ENCODE results near the gene TMEM129.
"Not testable (repeated sequence)": the region's sequence is repeated elsewhere in the genome, so short reads cannot be mapped to it uniquely, and the experiment has no call there.

The TMEM129 gene

GRCh38 chr4:1691737-1692373, 29.3 kb downstream of the TMEM129 start:
- DNase-seq, result no peak

DNA sequence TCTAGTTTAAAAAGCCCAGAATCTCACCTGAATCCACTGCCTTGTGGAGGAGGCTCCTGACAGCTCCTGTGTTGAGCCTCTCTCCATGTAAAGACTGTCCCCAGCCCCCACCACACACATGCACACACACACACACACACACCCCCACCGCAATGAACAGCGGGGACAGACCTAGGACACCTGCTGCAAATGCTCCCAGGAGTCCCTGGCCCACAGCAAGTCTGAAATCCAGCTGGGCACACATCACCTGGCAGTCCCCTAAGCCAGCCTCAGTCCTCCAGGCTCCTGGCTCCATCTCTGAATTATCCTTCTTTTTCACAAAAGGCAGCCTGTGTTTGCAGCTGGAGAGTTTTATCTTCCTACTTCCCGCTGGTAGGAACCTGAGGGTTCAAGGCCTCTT, 30.4 kb downstream of the TMEM129 start:
- no peak for DNase-seq

GRCh38 chr4:1686440-1687036, 34.6 kb downstream of the TMEM129 start:
- peak; percentile 13 for DNase-seq

- no peak for DNase-seq
Observed at GRCh38 chr4:1685235-1686150, 35.6 kb downstream of the TMEM129 start.

DNA sequence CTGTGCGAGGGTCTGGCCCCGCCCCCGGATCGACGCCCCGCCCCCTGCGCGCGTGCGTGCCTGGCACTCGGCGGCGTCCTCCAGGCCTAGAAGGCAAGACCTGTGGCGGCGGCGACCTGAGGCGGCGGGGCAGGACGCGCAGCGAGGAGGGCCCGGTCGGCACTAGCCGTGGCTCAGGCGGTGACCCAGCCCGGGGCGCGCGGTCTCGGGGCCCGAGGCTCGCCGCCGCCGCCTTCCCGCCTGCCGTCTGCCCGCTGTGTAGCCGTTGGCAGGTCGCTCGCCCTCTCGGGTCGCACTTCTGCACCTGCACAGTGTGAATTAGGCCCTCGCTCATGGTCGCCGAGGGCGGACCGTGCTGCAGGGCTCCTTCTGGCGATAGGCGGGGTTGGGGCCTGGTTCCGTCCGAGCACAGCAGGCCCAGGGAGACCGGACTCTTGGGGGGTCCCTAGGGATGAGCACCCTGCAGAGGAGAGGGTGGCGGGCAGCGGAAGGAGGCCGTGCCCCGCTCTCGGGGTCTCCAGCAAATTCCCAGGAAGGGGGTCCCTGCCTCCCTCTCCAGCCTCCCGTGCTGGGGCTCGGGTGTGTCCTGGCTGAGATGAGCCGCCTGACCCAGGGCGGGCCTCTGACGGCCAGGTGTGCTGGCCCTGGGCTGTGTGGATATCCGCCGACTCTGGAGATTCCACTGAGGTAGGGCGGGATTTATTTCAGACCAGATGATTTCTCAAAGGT, 36.5 kb downstream of the TMEM129 start:
- no peak for DNase-seq

DNA sequence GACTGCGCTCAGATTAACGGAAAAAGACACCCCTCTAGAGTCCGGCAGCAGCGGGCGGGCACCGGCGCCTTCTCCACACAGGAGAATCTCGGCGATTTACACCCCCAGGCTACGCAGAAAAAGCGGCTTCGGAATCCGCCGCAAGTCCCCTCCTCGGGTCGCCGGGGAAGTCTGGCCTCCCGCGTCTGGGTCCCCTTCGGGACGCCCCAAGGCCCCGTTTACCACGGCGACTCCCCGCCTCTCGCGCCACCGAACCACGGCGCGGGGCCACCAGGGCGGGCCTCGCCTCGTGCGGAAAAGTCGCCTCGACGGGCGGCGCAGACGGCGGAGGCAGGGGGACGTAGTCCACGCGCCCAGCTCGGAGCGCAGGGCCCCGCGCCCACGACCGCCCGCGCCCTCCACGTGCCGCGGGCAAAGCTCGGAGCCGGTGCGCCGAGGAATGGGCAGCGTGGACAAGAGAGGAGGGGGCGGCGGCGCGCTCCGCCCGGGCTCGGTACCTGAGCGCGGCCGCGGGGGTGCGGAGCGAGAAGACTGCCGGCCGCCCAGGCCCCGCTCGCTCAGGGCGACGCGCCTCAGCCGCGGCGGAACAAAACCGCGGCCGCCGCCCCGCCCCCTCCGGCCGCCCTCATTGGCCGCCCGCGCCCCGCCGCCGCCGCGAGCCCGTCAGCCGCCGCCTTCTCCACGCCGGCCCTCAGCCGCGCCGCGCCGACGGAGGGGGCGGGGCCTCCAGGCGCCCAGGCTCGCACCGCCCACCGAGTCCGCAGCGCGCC, 37.2 kb downstream of the TMEM129 start, which contains the start of gene FAM53A:
TSS of gene FAM53A (minus strand) at position 578 of the 770 bp plus-strand sequence. CDS start 15,572 bp downstream, outside the sequence.
- DNase-seq, result peak; percentile 88

- DNase-seq, result no peak
Observed at GRCh38 chr4:1683261-1683735, 37.8 kb downstream of the TMEM129 start.

DNA sequence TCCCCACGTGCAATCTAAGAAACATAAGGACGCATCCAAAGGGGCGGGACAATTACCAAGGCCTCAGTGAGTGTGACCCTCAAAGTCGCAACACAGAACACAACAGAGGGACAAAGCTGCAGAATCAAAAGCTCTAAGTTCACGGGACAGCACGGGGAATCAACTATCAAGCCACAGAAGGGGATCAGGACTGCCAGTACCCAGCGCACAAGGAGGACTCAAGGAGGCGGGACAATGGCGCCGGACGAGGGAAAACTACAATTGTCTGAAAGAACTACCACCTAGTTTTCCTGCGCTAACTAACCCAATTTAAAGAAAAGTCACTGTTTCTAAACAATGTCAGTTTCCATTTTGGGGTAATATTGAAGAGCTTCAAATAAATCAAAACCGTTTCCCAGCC, 38.3 kb downstream of the TMEM129 start:
- DNase-seq, result no peak

DNA sequence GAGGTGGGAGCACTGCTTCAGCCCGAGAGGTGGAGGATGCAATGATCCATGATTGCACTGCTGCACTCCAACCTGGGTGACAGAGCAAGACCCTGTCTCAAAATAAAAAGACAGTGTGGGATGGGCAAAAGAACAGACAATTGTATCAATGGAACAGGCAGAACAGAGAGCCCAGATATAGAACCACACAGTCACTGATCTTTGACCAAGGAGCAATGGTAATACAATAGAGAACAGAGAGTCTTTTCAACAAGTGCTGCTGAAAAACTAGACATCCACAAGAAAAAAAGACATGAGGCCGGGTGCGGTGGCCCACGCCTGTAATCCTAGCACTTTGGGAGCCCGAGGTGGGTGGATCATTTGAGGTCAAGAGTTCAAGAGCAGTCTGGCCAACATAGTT, 42.9 kb downstream of the TMEM129 start:
- no peak for DNase-seq

DNA sequence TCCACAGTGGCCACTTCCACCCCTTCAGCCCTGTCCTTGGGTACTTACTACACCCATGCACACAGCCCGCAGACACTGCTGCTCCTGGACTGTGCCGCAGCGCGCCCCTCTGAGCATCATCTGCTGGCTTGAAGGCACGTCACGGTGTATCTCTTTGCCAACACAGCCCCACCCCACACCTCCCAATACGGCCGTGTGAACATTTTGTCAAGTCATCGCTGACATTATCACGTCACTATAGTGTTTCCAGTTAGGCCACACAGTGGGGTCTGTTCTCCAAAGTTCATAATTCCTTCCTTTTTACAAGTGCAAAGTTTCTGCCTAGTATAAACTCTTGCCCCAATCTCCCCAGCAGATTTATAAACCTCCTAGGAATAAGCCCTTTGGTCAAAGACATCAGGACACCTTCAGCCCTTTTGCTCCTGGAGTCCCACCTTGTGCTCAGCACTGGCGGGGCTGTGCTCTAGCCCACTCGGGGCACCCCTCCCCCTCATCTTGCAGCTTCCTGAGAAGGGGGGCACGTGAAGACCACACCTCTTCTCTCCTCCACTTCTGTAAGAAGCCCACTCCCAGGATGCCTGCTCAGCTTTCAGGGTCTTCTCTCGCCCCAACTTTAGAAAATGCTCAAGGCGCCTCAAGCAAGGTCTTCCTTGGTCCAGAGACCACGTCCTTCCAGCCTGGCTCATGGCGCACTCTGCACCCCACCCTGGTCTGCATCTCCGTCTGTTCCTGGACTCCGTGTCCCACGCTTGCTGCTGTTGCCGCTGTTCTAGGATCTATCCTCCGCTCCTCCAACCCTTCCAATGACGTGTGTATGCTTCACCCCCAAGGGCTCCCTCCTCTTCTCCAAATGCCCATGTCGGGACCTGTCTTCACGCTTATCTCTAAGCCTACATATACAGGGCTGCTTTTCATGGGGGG, 44.3 kb downstream of the TMEM129 start:
- DNase-seq, result no peak

GRCh38 chr4:1675802-1676137, 45.4 kb downstream of the TMEM129 start:
- no peak for DNase-seq

GRCh38 chr4:1675136-1675801, 45.9 kb downstream of the TMEM129 start:
- DNase-seq, result no peak

DNA sequence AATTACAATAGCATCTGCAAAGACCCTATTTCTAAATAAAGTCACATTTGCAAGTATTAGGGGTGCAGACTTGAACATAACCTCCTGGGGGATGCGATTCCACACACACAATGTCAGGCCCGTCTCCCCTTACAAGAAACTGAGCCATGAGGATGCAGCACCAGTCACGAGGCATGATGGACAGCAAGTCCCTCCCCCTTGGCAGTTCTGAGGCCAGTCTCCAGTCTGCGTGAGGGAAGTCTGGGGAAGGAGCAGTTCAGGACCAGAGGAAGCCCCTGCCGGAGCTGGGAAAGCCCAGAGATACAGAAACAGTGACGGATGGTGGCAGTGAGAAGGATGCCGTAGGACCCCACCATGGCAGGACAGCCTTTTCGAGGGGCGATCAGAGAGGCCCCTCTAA, 46.4 kb downstream of the TMEM129 start:
- DNase-seq, result no peak

- DNase-seq, result peak; percentile 3
Observed at GRCh38 chr4:1673671-1674070, 47.5 kb downstream of the TMEM129 start.

DNA sequence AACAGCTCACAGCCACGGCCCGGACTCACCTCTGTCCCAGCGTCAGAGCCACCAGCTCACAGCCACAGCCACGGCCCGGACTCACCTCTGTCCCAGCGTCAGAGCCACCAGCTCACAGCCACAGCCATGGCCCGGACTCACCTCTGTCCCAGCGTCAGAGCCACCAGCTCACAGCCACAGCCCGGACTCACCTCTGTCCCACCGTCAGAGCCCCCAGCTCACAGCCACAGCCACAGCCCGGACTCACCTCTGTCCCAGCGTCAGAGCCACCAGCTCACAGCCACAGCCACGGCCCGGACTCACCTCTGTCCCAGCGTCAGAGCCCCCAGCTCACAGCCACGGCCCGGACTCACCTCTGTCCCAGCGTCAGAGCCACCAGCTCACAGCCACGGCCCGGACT, 50.1 kb downstream of the TMEM129 start:
- not testable (repeated sequence) for DNase-seq

- no peak for DNase-seq
Observed at GRCh38 chr4:1670279-1670678, 50.8 kb downstream of the TMEM129 start.

- DNase-seq, result no peak
Observed at GRCh38 chr4:1669850-1670249, 51.3 kb downstream of the TMEM129 start.

GRCh38 chr4:1669270-1669669, 51.9 kb downstream of the TMEM129 start:
- DNase-seq, result no peak

GRCh38 chr4:1668488-1668840, 52.7 kb downstream of the TMEM129 start:
- no peak for DNase-seq

DNA sequence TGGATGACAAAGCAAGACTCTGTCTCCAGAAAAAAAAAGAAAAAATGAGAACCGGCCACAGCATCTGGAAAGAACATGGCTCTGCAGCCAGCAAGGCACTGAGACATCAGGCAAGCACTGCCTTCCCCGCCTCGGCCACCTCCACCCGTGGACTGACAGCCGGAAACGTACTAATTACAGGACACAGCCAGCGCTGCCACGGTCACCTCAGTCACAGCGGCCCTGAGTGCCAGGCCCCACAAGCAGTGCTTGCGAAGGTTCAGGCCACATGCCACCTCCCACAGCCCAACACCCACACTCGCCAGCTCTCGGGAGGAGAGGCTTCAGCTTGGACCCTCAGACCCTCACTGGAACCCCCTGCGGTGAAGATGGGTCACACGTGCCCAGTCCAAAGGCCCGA, 53.9 kb downstream of the TMEM129 start:
- no peak for DNase-seq

DNA sequence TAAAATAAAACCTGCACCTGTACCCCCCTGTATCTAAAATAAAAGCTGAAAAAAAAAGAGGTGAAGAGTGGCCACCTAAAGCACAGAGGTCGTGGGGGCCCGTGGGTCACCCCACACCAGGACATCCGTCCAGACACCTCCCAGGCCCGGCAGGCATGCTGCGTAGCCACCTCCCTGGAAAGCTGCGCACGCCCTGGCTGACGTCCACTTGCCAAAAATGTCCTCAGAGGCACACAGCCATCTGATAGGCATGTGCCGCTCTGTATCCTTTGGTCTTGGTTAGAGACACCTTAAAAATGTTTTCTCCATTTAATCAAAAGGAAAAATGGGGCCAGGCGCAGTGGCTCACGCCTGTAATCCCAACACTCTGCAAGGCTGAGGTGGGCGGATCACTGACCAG, 54.7 kb downstream of the TMEM129 start:
- DNase-seq, result no peak
